Prostate gland (tissue), 2 donors: ENCODE results near the gene C1orf210.

Experiments used
- POLR2A ChIP-seq: fragments of 450-650 bp; IDR thresholded peaks from one replicate; pipeline ENCODE4 v1.6.1; 2016; ENCODE audit warnings: antibody characterized with exemption, mild to moderate bottlenecking
- POLR2AphosphoS5 ChIP-seq: sonication (generic); formaldehyde crosslinking; IDR thresholded peaks from one replicate; pipeline ENCODE4 v1.6.1; 2017; ENCODE audit warnings: antibody characterized with exemption
- TF ChIP-seq, protein P1 (sequence below), 4 experiments: fragments of 200-600 bp in 2 of 4; fragments of 450-650 bp in 2 of 4; sonication (generic) in 2 of 4; IDR thresholded peaks; 1 replicate in 3 of 4; 2 replicates in 1 of 4; pipeline ENCODE4 v1.5.1; 2016 to 2019; ENCODE audit warnings: antibody characterized with exemption in 4 of 4, mild to moderate bottlenecking in 2 of 4, moderate library complexity in 2 of 4

DNA sequence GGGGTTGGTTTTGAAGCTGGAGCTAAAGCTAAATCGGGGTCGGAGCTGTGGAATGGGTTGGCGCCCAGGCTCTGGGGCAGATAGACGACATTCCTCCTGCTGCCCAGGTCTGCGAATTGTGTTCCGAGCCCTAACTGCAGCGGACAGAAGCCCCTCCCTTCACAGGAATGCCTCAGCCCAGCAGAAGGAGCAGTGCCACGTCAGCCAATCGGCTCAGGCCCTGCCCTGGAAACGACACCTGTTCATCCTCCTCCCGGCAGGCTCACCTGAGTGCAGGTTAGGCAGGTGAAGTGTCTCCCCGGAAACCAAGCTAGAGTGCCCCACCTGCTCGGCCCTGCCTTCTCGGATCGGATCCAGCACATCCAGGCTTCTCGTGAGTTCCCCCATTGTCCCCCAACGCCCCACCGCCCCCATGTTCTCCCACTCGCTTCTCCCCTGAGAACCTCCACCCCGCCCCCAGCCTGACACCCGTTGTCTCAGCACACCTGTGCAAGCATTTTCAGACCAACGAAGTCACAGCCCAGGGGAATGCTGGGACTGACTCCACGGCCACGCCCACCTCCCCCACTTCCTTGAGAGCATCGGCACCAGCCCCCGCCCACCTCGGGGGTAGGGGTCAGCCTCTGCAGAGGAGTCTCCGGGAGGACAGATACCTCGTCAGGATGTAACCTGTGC lies 14.8 kb downstream of the C1orf210 start:
- TF ChIP-seq POLR2A (peak; percentile 76), POLR2AphosphoS5 (peak; percentile 64)
- TF ChIP-seq, protein P1, sequence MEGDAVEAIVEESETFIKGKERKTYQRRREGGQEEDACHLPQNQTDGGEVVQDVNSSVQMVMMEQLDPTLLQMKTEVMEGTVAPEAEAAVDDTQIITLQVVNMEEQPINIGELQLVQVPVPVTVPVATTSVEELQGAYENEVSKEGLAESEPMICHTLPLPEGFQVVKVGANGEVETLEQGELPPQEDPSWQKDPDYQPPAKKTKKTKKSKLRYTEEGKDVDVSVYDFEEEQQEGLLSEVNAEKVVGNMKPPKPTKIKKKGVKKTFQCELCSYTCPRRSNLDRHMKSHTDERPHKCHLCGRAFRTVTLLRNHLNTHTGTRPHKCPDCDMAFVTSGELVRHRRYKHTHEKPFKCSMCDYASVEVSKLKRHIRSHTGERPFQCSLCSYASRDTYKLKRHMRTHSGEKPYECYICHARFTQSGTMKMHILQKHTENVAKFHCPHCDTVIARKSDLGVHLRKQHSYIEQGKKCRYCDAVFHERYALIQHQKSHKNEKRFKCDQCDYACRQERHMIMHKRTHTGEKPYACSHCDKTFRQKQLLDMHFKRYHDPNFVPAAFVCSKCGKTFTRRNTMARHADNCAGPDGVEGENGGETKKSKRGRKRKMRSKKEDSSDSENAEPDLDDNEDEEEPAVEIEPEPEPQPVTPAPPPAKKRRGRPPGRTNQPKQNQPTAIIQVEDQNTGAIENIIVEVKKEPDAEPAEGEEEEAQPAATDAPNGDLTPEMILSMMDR (IDR thresholded peaks at IDR 0.05) = no peak
